ENCODE measurements around the gene XRCC3.
A peak's percentile ranks its signal among the peaks of the same experiment; 100 is the strongest.

The XRCC3 gene

DNA sequence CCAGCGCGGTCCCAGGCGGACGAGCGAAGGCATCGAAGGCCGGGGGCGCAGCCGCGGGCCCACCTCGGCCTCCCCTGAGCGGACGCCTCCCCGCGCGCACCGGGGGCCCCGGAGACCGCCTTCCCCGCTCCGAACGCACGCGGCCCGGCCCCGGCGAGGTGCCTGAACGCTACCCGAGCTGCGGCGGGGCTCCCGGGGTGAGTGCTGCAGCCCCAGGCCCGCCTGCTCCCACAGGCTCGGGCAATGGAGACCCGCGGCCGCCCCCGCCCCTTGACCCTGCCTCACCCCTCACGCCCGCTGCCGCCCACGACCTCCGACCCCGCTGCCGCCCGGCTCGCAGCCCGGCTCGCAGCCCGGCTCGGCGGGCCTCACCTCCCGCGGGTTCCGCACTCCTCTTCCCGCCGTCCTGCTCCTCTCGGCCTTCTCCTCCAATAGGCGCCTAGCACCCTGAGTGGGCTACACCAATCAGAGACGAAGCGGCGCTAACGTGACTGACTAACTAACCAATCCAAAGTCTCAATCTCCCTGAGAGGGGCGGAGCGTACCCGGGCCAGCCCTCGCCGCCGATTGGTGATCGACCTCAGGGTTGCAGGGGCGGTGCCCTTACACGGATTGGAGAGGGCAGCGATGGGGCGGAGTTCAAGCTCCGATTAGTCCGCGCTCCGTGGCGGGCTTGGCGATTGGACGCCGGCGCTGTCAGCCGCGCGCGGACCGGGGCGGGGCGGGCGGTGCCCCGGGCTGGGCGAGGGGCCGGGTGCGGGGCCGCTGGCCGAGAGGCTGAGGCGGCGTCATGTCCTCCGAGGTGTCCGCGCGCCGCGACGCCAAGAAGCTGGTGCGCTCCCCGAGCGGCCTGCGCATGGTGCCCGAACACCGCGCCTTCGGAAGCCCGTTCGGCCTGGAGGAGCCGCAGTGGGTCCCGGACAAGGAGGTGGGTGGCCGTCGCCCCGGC lies at the start of gene XRCC3, which contains the start of gene ZFYVE21:
Gene XRCC3, minus strand, starts transcription at position 400 of the 949 bp plus-strand sequence. CDS start 4,364 bp downstream, outside the sequence.
Gene ZFYVE21, plus strand, starts transcription at position 759 of the 949 bp plus-strand sequence. Its CDS starts 32 bp downstream, at position 791.
- DNase-seq: peak; percentile 100

DNA sequence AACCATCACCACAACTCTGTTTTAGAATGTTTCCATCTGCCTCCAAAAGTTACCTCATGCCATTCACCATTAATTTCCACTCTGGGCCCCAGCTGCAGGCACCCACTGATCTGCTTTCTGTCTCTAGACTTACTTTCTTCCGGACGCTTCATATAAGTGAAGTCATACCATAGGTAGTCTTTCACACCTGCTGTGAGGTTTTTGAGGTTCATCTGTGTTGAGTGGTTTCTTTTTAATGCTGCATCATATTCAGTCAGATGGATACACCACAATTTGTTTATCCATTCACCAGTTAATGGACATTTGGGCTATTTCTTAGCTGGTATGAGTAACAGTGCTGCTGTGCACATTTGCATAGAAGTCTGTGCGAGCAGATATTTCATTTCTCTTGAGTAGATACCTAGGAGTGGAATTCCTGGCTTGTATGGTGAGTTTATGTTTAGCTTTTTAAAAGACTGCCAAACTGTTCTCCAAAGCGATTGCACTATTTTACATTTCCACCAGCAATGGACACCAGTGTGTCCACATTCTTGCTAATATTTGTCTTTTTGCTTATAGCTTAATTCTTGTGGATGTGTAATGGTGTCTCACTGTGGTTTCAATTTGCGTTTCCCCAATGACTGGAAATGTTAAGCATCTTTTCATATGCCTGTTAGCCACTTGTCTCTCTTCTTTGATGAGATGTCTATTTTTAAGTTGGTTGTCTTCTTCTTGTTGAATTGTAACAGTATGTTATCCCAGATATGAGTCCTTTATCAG lies 48.7 kb upstream of the XRCC3 start:
- no peak for DNase-seq

DNA sequence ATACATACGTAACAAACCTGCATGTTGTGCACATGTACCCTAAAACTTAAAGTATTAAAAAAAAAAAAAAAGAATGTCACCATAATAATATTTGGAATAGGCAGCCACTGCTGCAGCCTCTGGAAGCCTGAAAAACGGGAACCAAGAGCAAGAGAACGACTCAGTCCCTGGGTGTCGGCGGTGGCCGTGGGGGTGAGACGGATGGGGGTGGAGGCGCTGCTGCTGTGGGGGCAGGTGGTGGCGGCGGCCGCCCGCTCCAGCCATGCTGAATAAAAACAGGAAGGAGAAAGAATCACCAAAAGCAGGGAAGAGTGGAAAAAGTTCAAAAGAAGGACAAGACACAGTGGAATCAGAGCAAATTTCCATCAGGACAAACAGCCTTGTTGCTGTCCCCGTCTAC lies 47.3 kb upstream of the XRCC3 start:
- no peak for DNase-seq

DNA sequence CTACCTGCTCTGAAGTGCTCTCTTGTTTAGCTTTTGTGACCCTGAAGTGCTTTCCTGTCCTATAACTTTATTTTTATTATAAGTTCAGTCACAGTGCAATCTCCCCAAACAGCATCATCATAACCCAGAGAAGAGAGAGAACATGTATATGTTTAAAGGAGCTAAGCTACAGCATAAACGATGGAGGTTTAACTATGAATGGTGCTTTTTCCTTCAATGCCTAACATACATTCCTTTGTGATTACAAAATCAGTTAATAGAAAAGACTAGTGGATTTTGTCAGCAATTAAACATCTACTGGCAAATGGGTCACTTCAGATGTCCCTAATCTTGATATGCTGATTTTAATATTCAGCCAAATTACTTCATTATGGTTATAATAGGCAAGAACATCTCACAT lies 46.8 kb upstream of the XRCC3 start:
- no peak for DNase-seq

DNA sequence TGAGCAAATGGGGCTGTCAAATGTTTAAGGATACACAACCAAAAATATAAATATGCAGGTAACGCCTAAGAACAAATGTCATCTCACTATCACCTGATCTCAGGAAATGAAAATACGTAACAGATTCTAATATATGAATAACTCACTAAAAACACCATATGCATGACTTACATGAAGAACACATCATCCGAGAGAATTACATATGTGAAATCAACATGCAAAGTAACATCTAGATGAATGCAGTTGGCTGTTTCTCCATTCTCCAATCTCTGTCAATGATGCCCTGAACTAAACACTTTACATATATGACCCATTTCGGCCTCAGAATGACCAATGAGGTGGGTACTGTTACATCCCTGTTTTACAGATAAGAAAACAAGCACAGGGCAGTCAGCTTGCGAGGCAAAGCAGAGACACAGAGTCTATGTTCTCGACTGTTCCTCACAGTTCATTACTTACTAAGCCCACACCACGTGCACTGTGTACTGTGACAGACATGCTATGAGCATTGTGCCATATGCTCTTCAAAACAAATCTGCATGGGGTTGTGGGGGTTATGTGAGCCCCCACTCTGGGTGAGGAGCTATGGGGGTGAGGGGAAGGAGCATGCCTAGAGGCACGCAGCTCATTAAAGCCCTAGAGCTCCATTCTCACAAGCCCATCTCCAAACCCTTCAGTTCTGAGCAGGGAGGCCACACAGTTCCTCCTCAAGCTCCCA lies 43.0 kb upstream of the XRCC3 start:
- DNase-seq: no peak

DNA sequence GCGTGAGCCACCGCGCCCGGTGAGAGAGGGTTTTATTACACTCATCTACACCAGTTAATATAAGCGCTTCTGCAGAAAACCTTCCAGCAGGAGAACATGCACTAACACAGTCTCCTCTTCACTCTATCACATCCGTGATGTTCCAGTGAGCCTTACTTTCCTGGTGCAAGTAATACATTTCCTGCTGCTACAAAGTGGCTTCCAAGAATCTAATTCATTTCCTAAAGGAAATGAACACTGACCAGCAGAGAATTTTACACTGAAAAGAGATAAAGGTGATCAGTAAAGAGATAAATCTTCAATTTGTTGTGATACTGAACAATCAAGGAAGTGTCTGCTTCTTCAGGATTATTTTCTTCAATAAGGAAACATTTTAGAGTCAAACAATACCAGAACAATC lies 39.8 kb upstream of the XRCC3 start:
- no peak for DNase-seq

DNA sequence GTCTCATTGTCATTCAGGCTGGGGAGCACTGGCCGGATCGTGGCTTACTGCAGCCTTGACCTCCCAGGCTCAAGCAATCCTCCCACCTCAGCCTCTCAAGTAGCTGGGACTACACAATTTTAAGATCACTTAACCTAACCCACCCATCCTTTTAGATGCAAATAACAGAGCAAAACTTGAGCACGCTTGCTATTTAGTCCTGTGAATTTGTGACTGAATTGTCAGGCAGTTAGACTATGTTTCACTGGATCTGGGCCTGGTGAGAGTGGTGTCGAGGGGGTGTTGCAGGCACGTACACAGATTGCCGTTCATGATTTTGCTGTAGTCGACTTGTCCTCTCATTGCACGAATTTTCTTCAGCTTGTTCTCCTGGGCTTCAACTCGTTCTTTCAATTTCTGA lies 38.5 kb upstream of the XRCC3 start:
- DNase-seq: no peak

DNA sequence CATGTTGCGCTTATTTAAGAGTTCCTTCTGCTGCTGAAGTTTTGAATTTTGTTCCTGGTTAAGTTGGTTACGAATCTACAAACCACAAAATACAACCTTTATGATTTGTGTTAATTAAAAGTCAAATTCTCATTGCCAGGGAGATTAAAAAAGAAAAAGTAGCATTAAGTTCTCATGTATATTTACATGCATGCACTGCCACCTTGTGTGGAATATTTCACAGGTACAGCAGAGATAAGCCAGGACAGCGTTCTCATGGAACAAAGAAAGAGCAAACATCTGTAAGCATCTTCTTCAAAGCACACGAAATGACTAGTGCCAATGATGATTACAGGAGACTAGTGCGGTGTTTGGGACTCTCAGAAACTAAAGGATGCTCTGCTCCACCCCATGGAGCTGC lies 34.6 kb upstream of the XRCC3 start:
- DNase-seq: no peak

DNA sequence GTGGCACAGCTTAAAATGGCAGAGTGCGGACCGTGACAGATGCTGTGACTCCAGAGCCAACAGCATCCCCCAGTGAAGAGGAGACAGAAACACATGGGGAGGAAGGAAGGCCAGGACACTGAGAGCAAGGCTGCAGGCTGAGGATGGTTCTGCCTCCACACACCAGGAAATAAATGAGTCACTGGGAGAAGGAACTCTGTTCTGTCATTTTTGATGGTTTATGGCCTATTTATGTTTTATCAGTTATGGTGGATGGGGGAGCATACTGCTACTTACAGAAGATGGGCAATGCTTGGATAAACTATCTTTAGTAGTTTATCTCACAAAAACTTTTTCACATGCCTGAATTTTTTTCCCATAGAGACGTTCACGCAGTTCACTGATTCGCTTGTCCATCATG lies 34.2 kb upstream of the XRCC3 start:
- DNase-seq: no peak

DNA sequence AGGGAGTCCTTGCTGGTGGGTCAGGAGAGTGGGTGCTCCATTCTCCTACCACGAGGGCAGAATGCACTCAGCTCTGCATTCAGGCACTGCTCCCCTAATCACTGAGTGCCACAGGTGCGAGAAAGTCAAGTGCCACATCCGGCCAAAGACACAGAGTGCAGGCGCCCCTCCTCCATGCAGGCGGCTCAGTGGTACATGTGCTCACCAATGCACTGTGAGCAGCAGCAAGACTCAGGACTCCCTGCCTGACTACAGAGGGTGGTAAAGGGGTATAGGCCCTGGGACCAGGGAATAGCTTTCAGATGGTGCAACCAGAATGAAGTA lies 33.2 kb upstream of the XRCC3 start:
- DNase-seq: no peak

DNA sequence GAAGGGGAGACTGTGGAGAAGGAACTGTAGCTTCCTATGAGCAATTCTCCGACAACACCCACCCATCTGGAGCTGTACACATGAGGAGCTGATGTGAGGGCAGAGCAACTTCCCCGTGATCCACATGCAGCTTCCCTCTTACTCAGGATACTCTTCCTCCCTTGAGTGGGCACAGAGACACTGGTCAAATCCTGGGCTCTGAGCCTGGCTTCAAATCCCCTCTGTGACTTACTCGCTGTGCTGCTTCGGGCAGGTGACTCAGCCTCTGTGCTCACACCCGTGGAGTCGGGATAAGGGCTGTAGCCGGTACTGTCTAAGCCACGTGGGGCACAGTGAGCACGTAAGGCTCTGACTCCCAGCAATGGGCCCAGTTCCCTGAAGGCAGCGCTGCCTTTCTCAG lies 31.4 kb upstream of the XRCC3 start:
- DNase-seq: no peak

DNA sequence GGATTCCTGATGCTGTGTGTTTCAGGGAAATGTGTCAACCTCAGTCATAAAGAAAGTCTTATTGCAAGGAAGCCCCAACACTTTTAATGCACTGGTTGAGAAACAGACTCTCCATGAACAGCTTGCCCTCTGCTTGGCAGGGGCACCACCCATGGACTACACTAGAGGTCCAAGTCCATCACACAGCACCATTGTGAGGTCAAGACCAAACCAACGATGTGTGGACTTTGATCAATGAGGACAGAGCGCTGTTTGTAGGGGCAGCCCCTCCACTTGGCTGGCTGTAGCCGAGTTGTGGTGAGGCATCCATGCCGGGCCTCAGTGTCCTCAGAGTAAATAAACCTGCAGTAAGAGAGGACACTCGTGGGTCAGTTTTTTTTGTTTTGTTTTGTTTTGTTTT lies 30.2 kb upstream of the XRCC3 start:
- DNase-seq: no peak

DNA sequence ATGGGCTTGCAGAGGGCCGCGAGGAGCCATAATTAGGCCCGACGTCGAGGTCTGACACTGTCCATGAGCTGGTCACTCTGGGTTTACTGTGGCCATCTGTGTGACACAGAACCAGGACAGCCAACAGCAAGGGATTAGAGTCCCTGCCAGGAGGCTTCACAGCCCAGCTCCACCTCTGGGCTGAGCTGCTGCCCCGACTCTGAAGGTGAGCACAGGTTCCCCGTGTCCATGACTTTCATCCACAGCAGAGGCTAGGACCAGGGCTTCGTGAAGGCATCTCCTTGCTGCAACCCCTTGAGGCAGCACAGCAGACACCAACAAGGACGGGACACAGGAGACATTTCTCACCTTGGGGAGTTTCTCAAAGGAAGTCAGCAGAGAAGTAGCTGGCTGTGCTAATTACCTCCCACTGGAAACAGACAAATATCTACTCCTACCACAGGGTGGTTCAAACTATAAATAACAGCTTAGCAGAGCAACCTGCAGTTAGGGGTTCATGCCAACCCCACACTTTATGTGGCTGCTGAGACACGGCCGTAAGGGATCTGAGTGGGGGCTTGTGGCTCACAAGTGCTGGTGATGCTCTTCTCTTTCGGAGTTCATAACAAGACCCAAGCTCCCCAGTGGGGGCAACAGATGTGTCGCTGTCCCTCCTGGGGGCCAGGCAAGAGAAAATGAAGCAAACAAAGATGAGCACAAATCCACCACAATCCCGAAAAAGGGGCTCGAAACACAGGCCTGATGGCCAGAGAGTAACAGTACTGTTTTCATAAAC lies 29.6 kb upstream of the XRCC3 start:
- no peak for DNase-seq

DNA sequence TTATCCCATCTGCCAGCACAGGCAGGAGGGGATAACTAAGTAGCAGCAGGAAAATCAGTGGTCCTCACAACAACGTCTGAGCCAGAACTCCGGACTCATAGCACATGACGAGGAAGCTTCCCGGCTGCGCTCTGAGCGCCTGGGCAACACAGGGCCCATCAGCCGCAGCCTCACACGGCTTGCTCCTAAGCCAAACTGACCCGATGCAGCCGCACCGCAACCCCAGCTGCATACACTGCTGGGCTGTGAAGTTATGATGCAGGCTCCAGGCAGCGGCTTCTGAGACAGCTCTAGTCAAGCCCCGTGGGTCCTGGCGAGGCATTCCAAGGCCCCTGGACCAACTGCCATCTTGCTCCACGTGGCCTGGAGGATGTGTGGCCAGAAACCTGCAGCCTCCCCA lies 28.4 kb upstream of the XRCC3 start:
- DNase-seq: no peak

DNA sequence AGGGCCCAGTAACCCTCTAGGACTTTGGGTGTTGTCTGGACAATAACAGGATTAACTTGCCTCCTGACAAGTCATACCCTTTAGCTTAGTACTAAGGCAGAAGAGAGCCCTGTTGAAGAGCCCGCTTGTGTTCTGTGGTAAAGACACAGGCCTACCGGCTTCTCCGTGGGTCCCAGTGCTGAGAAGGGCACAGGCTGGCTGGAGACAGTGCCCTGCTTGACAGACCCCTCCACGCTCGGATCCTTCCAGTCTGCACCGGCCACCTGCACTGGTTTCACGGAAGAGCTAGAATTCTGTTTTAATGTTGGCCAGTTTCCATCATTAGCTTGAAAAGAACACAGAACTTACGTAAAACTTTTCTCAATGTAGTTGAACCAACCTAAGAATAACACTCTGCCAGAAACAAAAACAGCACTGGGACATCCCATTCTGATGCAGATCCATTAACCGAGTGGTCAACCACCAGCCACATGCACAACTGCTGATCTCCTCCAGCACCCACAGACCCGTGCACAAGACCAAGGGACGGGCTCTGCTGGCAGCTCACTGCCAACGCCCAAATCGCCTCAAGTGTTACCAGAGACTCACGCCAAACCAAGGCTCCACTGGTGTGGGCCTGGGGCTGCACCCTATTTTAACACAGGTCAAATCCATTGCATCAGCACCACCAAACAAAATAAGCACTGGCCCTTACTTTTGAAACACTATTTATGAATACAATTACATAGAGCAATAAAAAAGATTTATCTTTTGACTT lies 27.4 kb upstream of the XRCC3 start:
- DNase-seq: no peak

DNA sequence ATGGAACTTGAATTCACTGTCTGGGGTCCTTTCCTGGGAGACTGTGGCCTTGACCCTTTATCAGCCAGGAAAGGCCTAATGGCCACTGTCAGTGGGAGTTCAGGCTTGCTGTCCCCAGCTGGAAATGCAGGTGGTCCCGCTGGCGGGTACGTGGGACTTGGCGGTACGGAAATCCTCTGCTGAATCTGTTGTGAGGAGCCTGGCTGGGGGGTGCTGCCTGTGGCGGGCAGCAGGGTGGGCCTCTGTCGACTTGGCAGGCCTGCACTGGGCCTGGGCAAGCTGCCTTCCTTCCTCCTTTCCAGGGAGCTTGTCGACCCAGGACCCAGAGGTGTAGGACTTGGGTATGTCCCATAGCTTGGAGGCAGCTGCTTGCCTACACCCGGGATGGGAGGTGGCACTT lies 26.6 kb upstream of the XRCC3 start:
- DNase-seq: no peak

DNA sequence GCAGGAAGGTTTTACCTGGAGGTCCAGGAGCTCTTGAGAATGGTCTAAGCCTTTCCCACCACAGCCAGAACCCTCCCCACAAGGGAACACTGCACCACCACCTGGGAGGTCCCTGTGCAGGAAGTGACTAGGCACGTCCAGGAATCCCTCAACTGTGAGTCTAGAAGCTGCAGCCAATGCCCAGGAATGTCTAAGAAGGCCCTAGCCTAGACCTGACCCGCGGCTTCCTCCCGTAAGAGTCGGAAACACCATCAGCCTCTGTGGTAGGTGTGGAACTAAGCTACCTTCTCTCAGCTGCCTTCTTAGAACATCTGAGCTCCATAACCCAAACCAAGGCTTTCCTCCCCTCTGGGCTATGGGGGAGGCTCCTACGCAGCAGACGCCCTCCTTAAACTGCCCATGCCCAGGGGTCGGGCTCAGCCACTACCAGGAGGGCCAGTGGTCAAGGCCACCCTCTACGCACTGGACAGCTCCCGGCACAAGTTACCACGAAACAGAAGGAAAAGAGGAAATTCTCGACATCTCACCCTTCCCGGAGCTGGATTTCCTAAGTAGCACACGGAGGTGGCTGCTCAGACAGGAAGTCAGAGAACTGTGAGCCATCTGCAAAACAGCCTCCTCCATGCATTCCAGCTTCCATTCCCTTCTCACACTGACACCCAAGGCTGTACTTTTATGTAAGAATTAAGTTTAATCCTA lies 25.9 kb upstream of the XRCC3 start:
- no peak for DNase-seq

DNA sequence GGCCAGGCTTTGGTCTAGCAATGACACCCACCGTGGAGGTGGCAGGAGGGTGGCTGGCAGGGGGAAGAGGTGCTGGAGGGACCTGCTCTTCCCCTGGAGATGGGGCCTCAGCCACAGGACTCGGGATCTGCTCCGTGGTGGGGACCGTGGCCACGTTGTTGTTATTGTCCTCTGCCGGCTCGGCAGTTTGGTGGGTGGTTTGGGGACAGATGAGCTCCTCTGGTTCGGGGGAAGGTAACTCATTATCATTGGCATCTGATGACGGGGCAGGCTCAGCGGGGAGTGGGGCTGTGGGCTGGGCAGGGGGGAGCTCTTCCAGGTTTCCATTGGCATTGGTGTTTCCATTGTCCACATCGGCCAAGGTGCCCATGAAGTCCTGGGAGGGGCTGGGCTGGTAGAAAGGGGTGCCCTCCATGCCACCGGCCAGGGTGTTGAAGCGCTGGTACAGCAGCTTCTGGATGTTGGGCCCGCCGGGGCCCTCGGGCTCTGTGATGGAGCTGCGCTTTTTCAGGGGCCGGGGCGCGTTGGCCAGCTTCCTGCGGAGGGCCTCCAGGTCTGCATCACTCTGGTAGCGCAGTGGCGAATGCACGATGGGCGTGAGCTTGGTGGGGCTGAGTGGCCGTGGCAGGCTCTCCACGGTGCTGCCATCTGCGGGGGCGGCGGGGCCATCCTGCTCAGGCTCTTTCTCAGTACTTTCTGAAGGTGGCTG lies 24.7 kb upstream of the XRCC3 start:
- no peak for DNase-seq

DNA sequence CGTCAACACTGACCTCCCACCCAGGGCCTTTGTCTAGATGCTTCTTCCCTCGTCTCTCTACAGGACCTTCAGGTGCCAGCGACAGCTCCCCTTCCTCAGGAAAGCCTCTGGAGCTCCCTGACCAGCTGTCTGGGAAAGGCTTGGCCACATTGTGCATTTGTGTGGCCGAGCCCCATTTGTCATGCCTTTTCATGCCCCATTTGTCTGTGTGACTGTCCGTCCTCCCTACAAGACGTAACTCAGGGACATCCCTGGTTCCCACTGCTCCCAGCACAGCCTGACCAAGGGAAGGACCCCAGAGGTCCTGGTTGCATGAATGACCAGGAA lies 24.2 kb upstream of the XRCC3 start:
- no peak for DNase-seq

DNA sequence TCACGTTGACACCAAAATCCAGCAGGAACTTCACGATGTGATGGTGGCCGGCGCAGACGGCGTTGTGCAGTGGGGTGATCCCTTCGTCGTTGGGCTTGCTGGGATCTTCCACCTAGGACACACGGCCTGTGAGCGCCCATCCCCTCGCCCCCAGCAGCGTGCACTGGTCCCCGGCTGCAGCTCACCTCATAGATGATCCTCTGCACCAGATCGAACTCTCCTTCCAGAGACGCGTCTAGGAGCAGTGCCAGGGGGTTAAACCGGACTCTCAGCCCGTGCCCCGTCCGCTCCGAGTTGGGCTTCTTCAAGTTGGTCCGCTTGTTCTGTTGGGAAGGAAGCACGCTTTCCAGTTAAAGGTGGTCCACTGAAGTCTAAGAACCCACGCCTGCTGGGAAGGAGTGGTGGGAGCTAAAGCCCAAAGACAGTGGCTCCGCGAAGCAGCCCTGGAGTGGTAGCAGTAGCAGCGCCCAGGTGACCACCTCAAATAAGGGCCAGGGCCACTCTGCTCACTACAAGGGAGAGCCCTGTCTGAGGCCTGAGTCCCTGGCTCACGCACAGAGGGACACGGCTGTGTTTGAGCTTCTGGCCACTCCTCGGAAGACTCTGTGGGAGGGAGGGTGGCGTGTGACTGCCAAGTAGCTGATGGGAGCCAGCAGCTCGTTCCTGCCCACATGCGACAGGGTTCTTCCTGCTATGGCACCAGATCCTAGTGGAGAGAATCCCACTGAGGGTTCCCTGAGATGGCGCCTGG lies 23.6 kb upstream of the XRCC3 start:
- no peak for DNase-seq
